ENCODE results near the gene MRPL40. TPM values are rescaled to one million over a fixed set of nuclear protein-coding genes. Genes with fewer than 3 reads are reported as not detected.

Gene MRPL40
- polyA plus RNA-seq, 1 donor, result 30.8 TPM

DNA sequence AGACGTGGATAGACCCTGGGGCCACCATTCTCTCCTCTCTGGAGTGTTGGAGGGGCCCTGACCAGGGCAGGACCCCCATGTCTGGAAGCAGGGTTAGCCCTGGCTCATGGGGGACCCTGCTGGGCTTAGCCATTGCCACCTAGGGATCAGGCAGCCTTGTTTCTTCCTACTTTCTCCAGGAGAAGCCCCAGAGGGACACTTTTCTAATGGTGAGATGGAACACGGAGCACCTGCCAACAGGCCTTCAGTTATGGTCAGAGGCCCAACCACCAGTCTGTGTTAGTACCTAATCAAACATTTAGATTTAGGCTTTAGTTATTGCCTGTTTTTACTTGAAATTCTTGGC lies 17.1 kb downstream of the MRPL40 start:
- DNase-seq, result no peak
- Histone ChIP-seq H3K4me1 (ENCODE audit: control insufficient read depth, insufficient read depth, low read length) (peaks cover 15% of the 10 kb centered on the region), H3K4me3 (ENCODE audit: low read length) (no peak overlapping the region), H3K36me3 (ENCODE audit: control insufficient read depth, insufficient read depth, low read length) (peaks cover 38% of the 10 kb centered on the region), H3K27ac (ENCODE audit: low read length) (no peak overlapping the region), H3K27me3 (ENCODE audit: control insufficient read depth, insufficient read depth, low read length) (no peaks in the 10 kb centered on the region), H3K9me3 (ENCODE audit: control insufficient read depth, low read depth, low read length) (no peaks in the 10 kb centered on the region)
- no CpG with 5 or more reads among the region's 2 CpGs for WGBS (ENCODE audit: insufficient coverage, low lambda C conversion rate)

DNA sequence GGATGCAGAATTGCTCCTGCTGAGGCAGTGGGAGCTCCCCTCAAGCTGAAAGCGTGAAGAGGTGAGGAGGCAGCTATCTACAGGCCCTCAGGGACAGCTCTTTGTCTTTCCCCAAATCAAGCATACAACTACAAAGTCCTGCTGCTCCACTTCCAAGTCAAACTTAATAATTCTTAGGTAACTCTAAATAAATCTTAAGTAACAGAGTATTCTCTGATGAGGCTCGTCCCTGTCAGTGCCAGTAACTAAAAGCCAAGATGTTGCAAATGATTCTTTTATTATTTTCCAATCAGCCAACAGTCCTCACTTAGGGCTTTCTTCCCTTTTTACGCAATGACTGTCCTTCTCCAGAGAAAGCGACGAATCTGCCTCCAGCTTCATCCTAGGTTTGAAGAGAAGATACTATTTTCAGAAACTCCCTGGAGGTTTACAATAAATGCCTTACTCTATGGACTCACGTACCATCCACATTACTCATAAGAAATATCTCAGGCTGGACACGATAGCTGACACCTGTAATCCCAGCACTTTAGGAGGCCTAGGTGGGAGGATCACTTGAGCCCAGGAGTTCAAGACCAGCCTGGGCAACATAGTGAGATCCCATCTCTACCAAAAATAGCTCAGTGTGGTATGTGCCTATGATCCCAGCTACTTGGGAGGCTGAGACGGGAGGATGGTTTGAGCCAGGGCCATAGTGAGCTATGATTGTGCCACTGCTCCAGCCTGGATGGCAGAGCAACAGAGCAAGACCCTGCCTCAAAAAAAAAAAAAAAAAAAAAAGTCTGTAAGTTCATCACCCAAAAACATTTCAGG lies 18.2 kb downstream of the MRPL40 start:
- 84% methylated on average over 2 of the region's 8 CpGs for WGBS (ENCODE audit: insufficient coverage, low lambda C conversion rate)
- no peak for DNase-seq
- Histone ChIP-seq H3K9me3 (ENCODE audit: control insufficient read depth, low read depth, low read length) (no peaks in the 10 kb centered on the region), H3K27me3 (ENCODE audit: control insufficient read depth, insufficient read depth, low read length) (no peaks in the 10 kb centered on the region), H3K4me3 (ENCODE audit: low read length) (no peak overlapping the region), H3K27ac (ENCODE audit: low read length) (no peak overlapping the region), H3K36me3 (ENCODE audit: control insufficient read depth, insufficient read depth, low read length) (peaks cover 46% of the 10 kb centered on the region), H3K4me1 (ENCODE audit: control insufficient read depth, insufficient read depth, low read length) (peaks cover 15% of the 10 kb centered on the region)

DNA sequence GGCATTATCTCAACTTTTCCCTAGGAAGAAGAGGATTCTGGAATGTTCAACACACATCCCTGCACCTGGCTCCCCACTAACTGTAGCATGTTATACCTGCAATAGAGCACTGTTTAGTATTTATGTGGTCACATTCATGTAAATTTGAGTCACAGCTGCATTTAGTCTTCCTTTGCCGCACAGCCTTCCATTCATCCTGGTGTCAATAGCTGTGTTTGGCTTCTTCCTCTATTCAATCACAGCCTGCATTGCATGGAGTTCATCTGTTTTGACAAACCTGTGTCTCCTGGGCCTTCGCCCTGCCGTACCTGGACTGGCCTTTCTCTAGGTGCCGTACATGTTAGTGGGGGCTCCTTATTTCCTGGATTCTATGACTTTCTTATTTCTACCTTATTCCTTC lies 19.2 kb downstream of the MRPL40 start:
- Histone ChIP-seq H3K9me3 (ENCODE audit: control insufficient read depth, low read depth, low read length) (no peaks in the 10 kb centered on the region), H3K27ac (ENCODE audit: low read length) (no peak overlapping the region), H3K27me3 (ENCODE audit: control insufficient read depth, insufficient read depth, low read length) (no peaks in the 10 kb centered on the region), H3K4me1 (ENCODE audit: control insufficient read depth, insufficient read depth, low read length) (peaks cover 9% of the 10 kb centered on the region), H3K4me3 (ENCODE audit: low read length) (no peak overlapping the region), H3K36me3 (ENCODE audit: control insufficient read depth, insufficient read depth, low read length) (peaks cover 56% of the 10 kb centered on the region)
- 100% methylated on average over 1 of the region's 4 CpGs for WGBS (ENCODE audit: insufficient coverage, low lambda C conversion rate)
- no peak for DNase-seq

DNA sequence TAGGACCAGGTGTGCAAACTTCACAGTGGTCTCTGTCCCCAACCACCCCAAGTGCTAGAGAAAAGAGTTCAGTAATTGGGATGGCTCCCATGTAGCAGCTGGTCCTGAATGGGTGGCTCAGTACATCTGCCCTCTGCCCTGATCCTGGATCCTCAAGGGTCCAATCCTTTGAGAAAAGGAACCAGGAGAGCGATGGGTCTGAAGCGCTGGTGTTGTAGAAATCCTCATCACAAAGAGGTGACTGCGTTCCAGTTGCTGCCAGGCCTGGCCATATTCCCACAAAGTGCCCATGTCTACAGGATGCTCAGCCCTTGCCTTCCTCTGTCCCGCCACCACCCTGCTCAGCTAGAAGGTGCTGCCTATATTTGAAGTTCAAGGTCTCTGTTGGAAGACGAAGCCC lies 21.4 kb downstream of the MRPL40 start:
- Histone ChIP-seq H3K4me3 (ENCODE audit: low read length) (no peak overlapping the region), H3K27ac (ENCODE audit: low read length) (no peak overlapping the region), H3K4me1 (ENCODE audit: control insufficient read depth, insufficient read depth, low read length) (peaks cover 3% of the 10 kb centered on the region), H3K27me3 (ENCODE audit: control insufficient read depth, insufficient read depth, low read length) (no peaks in the 10 kb centered on the region), H3K36me3 (ENCODE audit: control insufficient read depth, insufficient read depth, low read length) (peaks cover 68% of the 10 kb centered on the region), H3K9me3 (ENCODE audit: control insufficient read depth, low read depth, low read length) (no peaks in the 10 kb centered on the region)
- no CpG with 5 or more reads among the region's 5 CpGs for WGBS (ENCODE audit: insufficient coverage, low lambda C conversion rate)
- no peak for DNase-seq

DNA sequence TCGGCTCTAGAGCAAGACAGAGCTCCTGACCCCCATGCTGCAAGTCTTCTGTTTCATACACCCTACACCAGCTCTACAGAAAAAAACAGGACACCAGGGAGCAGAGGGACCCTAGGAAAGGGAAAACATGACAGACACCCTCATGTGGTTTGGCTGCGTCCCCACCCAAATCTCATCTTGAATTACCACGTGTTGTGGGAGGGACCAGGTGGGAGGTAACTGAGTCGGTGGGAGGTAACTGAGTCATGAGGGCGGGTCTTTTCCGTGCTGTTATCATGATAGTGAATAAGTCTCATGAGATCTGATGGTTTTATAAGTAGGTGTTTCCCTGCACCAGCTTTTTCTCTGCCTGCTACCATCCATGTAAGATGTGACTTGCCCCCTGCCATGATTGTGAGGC lies 21.8 kb downstream of the MRPL40 start:
- H3K36me3 ChIP-seq (ENCODE audit: control insufficient read depth, insufficient read depth, low read length), result peaks cover 68% of the 10 kb centered on the region
- 60% methylated on average over 1 of the region's 6 CpGs for WGBS (ENCODE audit: insufficient coverage, low lambda C conversion rate)

DNA sequence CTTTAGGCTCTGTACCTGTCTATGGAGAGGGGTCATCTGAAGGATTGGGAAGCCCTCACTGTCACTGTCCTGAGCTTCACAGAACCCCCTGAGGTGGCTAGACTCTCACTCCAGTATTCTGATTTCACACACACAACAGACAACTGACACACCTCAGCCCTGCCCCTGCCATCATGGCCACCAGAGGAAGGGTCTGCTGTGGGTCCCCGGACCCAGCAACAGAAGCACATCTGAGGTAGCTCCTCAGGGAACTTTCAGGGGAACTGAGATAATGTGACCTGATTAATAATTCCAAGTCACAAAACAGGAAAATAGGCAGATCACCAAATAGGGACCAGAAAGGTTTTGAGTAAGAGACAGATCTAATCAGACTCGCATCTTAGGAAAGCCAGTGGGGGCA lies 22.7 kb downstream of the MRPL40 start:
- Histone ChIP-seq H3K27me3 (ENCODE audit: control insufficient read depth, insufficient read depth, low read length) (no peaks in the 10 kb centered on the region), H3K36me3 (ENCODE audit: control insufficient read depth, insufficient read depth, low read length) (peaks cover 66% of the 10 kb centered on the region), H3K27ac (ENCODE audit: low read length) (no peak overlapping the region), H3K9me3 (ENCODE audit: control insufficient read depth, low read depth, low read length) (no peaks in the 10 kb centered on the region), H3K4me3 (ENCODE audit: low read length) (no peak overlapping the region), H3K4me1 (ENCODE audit: control insufficient read depth, insufficient read depth, low read length) (no peaks in the 10 kb centered on the region)
- WGBS (ENCODE audit: insufficient coverage, low lambda C conversion rate), result 100% methylated on average over 1 of the region's 2 CpGs
- no peak for DNase-seq

More for the DNA sequence above, 21.8 kb downstream of the MRPL40 start:
- no peaks in the 10 kb centered on the region for H3K9me3 ChIP-seq (ENCODE audit: control insufficient read depth, low read depth, low read length)
- DNase-seq, result no peak
- no peak overlapping the region for H3K27ac ChIP-seq (ENCODE audit: low read length)
- no peaks in the 10 kb centered on the region for H3K4me1 ChIP-seq (ENCODE audit: control insufficient read depth, insufficient read depth, low read length)
- H3K4me3 ChIP-seq (ENCODE audit: low read length), result no peak overlapping the region
- H3K27me3 ChIP-seq (ENCODE audit: control insufficient read depth, insufficient read depth, low read length), result no peaks in the 10 kb centered on the region

DNA sequence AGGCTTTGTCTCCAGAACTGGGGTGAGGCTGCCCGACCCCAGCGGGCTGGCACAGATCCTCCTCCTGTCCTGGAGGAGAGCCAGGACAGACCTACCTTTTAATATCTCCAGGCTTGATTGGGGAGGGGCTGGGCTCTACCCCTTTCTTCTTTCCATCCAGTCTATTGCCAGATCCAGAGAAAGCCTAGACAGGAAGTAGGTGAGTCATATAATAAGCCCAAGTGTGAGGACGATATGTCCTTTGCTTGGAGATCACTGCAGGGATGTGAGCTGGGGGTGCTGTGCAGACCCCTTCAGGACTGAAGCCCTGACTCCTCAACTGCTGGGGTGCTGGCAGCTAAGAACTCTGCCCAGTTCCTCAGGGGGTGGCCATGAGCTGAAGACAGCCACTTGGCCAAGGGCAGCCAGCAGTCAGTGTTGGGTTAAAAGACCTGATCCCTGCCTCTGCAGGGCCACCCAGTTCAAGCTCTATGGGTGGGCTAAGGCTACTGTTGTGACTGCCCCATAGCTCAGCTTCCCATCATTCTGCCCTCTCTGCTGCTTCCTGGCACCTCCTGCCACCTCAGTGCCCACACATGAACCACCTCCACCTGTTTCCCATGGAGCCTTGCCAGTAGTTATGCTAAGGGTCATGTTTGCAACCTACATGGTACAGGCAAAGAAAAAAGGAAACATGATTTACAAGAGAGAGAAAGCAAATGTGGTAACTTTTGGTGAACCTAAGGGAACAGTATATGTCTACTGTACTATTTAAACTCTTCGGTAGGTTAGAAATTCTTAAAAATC lies 23.4 kb downstream of the MRPL40 start:
- Histone ChIP-seq H3K9me3 (ENCODE audit: control insufficient read depth, low read depth, low read length) (no peaks in the 10 kb centered on the region), H3K36me3 (ENCODE audit: control insufficient read depth, insufficient read depth, low read length) (peaks cover 65% of the 10 kb centered on the region), H3K4me1 (ENCODE audit: control insufficient read depth, insufficient read depth, low read length) (no peaks in the 10 kb centered on the region), H3K27ac (ENCODE audit: low read length) (no peak overlapping the region), H3K27me3 (ENCODE audit: control insufficient read depth, insufficient read depth, low read length) (no peaks in the 10 kb centered on the region), H3K4me3 (ENCODE audit: low read length) (no peak overlapping the region)
- no peak for DNase-seq
- WGBS (ENCODE audit: insufficient coverage, low lambda C conversion rate), result no CpG with 5 or more reads among the region's 4 CpGs

DNA sequence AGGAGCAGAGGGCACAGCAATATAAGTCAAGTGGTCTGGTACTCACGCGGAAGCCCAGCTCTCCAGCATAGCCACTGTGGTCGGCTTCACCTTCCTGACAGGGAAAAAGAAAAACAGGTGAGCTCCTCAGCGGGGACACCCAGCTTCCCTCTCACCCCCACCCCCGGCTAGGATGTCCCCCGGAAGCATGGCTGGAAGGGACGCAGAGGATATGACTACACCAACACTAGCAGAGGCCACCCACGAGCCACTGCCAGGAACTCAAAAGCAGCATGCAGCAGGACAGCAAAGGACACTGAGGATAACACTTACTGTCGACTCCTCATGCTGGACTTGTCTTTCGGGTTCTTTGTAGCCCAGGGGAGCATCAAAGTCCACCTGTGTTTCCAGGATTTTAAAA lies 24.2 kb downstream of the MRPL40 start:
- Histone ChIP-seq H3K27me3 (ENCODE audit: control insufficient read depth, insufficient read depth, low read length) (no peaks in the 10 kb centered on the region), H3K4me3 (ENCODE audit: low read length) (no peak overlapping the region), H3K27ac (ENCODE audit: low read length) (no peak overlapping the region), H3K4me1 (ENCODE audit: control insufficient read depth, insufficient read depth, low read length) (no peaks in the 10 kb centered on the region), H3K36me3 (ENCODE audit: control insufficient read depth, insufficient read depth, low read length) (peaks cover 65% of the 10 kb centered on the region), H3K9me3 (ENCODE audit: control insufficient read depth, low read depth, low read length) (no peaks in the 10 kb centered on the region)
- no peak for DNase-seq
- WGBS (ENCODE audit: insufficient coverage, low lambda C conversion rate), result no CpG with 5 or more reads among the region's 10 CpGs

GRCh38 chr22:19457828-19458428 lies 25.6 kb downstream of the MRPL40 start:
- Histone ChIP-seq H3K4me1 (ENCODE audit: control insufficient read depth, insufficient read depth, low read length) (no peaks in the 10 kb centered on the region), H3K27me3 (ENCODE audit: control insufficient read depth, insufficient read depth, low read length) (no peaks in the 10 kb centered on the region), H3K4me3 (ENCODE audit: low read length) (no peak overlapping the region), H3K9me3 (ENCODE audit: control insufficient read depth, low read depth, low read length) (no peaks in the 10 kb centered on the region), H3K27ac (ENCODE audit: low read length) (no peak overlapping the region), H3K36me3 (ENCODE audit: control insufficient read depth, insufficient read depth, low read length) (peaks cover 60% of the 10 kb centered on the region)
- 100% methylated on average over 1 of the region's 8 CpGs for WGBS (ENCODE audit: insufficient coverage, low lambda C conversion rate)
- DNase-seq, result no peak

DNA sequence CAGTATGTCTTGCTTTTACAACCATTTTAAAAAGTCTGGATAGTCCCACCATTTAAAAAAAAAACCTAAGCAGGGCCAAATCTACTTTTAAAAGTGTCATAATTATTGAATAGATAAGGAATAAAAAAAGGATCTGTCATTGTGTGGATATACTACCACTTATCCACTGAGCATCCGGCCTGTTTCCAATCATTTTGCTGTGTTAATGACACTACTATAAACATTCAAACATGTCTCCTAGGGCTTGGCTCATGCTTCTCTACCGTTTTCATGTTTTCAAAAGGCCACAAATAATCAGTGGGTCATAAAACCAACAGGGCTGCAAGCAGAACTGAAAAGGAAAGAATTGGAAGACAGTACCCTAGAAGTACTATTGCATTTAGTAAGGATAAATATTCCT lies 27.7 kb downstream of the MRPL40 start:
- H3K27me3 ChIP-seq (ENCODE audit: control insufficient read depth, insufficient read depth, low read length), result no peaks in the 10 kb centered on the region
- H3K4me1 ChIP-seq (ENCODE audit: control insufficient read depth, insufficient read depth, low read length), result no peaks in the 10 kb centered on the region
- no peaks in the 10 kb centered on the region for H3K9me3 ChIP-seq (ENCODE audit: control insufficient read depth, low read depth, low read length)
- H3K27ac ChIP-seq (ENCODE audit: low read length), result no peak overlapping the region
- peaks cover 53% of the 10 kb centered on the region for H3K36me3 ChIP-seq (ENCODE audit: control insufficient read depth, insufficient read depth, low read length)
- WGBS (ENCODE audit: insufficient coverage, low lambda C conversion rate), result 100% methylated on average over 1 of the region's 2 CpGs
- no peak overlapping the region for H3K4me3 ChIP-seq (ENCODE audit: low read length)
- no peak for DNase-seq
